ENCODE data around the gene FOXN3. TPM values are rescaled to one million over a fixed set of nuclear protein-coding genes. Genes with fewer than 3 reads are reported as not detected.

FOXN3 gene
- total and polyA plus RNA-seq, 2 experiments from 2014 or later: 98.9 to 167 TPM

- H3K4me2 ChIP-seq: no peak overlapping the region
- no peak overlapping the region for H2AFZ ChIP-seq
- TF ChIP-seq ZNF114 (CRISPR knock-in tag; IDR thresholded peaks at IDR 0.05): no peak
- no peak for TF ChIP-seq CREB1 (CRISPR knock-in tag; IDR thresholded peaks at IDR 0.05; ENCODE audit: low read depth)
- no peak for TF ChIP-seq EZH2phosphoT487 (IDR thresholded peaks at IDR 0.05; ENCODE audit: unreplicated experiment)
- TF ChIP-seq REST (IDR thresholded peaks at IDR 0.05; ENCODE audit: unreplicated experiment): no peak
- TF ChIP-seq EZH2 (IDR thresholded peaks at IDR 0.05; ENCODE audit: low read depth, unreplicated experiment): no peak
- TF ChIP-seq, protein P1, sequence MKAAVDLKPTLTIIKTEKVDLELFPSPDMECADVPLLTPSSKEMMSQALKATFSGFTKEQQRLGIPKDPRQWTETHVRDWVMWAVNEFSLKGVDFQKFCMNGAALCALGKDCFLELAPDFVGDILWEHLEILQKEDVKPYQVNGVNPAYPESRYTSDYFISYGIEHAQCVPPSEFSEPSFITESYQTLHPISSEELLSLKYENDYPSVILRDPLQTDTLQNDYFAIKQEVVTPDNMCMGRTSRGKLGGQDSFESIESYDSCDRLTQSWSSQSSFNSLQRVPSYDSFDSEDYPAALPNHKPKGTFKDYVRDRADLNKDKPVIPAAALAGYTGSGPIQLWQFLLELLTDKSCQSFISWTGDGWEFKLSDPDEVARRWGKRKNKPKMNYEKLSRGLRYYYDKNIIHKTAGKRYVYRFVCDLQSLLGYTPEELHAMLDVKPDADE (IDR thresholded peaks at IDR 0.05): no peak
- TF ChIP-seq POLR2AphosphoS5 (IDR thresholded peaks at IDR 0.05; ENCODE audit: low read depth): no peak
- no peak for TF ChIP-seq JUNB (IDR thresholded peaks at IDR 0.05; ENCODE audit: unreplicated experiment)
- TF ChIP-seq ZNF331 (CRISPR knock-in tag; IDR thresholded peaks at IDR 0.05; ENCODE audit: low read depth): no peak
- TF ChIP-seq ZNF462 (CRISPR knock-in tag; IDR thresholded peaks at IDR 0.05): no peak
- TF ChIP-seq STAT1 (IDR thresholded peaks at IDR 0.05; ENCODE audit: unreplicated experiment): no peak
- TF ChIP-seq, protein P2, sequence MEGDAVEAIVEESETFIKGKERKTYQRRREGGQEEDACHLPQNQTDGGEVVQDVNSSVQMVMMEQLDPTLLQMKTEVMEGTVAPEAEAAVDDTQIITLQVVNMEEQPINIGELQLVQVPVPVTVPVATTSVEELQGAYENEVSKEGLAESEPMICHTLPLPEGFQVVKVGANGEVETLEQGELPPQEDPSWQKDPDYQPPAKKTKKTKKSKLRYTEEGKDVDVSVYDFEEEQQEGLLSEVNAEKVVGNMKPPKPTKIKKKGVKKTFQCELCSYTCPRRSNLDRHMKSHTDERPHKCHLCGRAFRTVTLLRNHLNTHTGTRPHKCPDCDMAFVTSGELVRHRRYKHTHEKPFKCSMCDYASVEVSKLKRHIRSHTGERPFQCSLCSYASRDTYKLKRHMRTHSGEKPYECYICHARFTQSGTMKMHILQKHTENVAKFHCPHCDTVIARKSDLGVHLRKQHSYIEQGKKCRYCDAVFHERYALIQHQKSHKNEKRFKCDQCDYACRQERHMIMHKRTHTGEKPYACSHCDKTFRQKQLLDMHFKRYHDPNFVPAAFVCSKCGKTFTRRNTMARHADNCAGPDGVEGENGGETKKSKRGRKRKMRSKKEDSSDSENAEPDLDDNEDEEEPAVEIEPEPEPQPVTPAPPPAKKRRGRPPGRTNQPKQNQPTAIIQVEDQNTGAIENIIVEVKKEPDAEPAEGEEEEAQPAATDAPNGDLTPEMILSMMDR (conservative IDR thresholded peaks at IDR 0.05; ENCODE audit: low read depth in 2 of 2): no peak
- no peak for TF ChIP-seq NANOG (IDR thresholded peaks at IDR 0.05; ENCODE audit: borderline replicate concordance)
- H3K4me1 ChIP-seq (ENCODE audit: insufficient read depth): peaks cover 22% of the 10 kb centered on the region
- H4K20me1 ChIP-seq (replicated peaks; ENCODE audit: insufficient read depth): peaks cover 3% of the 10 kb centered on the region
- no peaks in the 10 kb centered on the region for H3F3A ChIP-seq (replicated peaks; ENCODE audit: low read depth)
- Mint-ChIP-seq H3K4me3 (no peak overlapping the region), H3K9me3 (no peaks in the 10 kb centered on the region), H3K36me3 (ENCODE audit: low read depth) (peaks cover 54% of the 10 kb centered on the region), H3K4me1 (peaks cover 24% of the 10 kb centered on the region), H3K27me3 (ENCODE audit: insufficient read depth, low read depth, poor library complexity) (peaks cover 16% of the 10 kb centered on the region), H3K27ac (no peak overlapping the region)
- no peak overlapping the region for H3K4me3 ChIP-seq
- DNase-seq (ENCODE audit: low spot score) (no peak), ATAC-seq (no peak)
- H3K9me2 ChIP-seq (ENCODE audit: insufficient read depth): no peaks in the 10 kb centered on the region
- peaks cover 8% of the 10 kb centered on the region for H3K36me3 ChIP-seq (ENCODE audit: insufficient read depth)
- H3K79me2 ChIP-seq (replicated peaks; ENCODE audit: insufficient read depth): no peaks in the 10 kb centered on the region
- no peaks in the 10 kb centered on the region for H3K27me3 ChIP-seq (ENCODE audit: insufficient read depth)
- no peak overlapping the region for H3K27ac ChIP-seq (ENCODE audit: low read depth)
Observed at GRCh38 chr14:89158701-89159100, 258.3 kb downstream of the FOXN3 start.

Data from GM23338 (cell line).